Nephron (organoid): Measurements from ENCODE around the gene CACNG8.

Experiments used
- H3K27ac Mint-ChIP-seq, 3 experiments: 2 replicates each; pipeline ENCODE4 v1.8.0; 2020; ENCODE audit warnings: mixed read lengths in 3 of 3, mild to moderate bottlenecking in 2 of 3, moderate library complexity in 1 of 3
- H3K27me3 Mint-ChIP-seq: 2 replicates; pipeline ENCODE4 v1.8.0; 2021; ENCODE audit warnings: low read depth, mild to moderate bottlenecking, moderate library complexity, mixed read lengths
- H3K36me3 Mint-ChIP-seq: 2 replicates; pipeline ENCODE4 v1.8.0; 2020; ENCODE audit warnings: low read depth, mixed read lengths
- H3K4me1 Mint-ChIP-seq: 2 replicates; pipeline ENCODE4 v1.8.0; 2020; ENCODE audit warnings: mixed read lengths
- H3K4me3 Mint-ChIP-seq, 3 experiments: 2 replicates each; pipeline ENCODE4 v1.8.0; 2020; ENCODE audit warnings: mild to moderate bottlenecking in 3 of 3, mixed read lengths in 3 of 3, moderate library complexity in 2 of 3
- H3K9me3 Mint-ChIP-seq: 2 replicates; pipeline ENCODE4 v1.8.0; 2020; ENCODE audit warnings: mixed read lengths
- CTCF ChIP-seq, 3 experiments: fragments of 200-600 bp; sonication (generic); IDR thresholded peaks; one replicate each; pipeline ENCODE4 v1.5.0; 2021; ENCODE audit warnings: antibody characterized with exemption in 3 of 3; ENCODE audit not compliant: unreplicated experiment in 3 of 3

The CACNG8 gene

GRCh38 chr19:54001496-54001895 lies 38.8 kb downstream of the CACNG8 start:
- no peaks in the 10 kb centered on the region for H3K4me1 Mint-ChIP-seq
- no peaks in the 10 kb centered on the region for H3K9me3 Mint-ChIP-seq
- TF ChIP-seq CTCF (IDR thresholded peaks at IDR 0.05; ENCODE audit: unreplicated experiment in 3 of 3): no peak
- no peaks in the 10 kb centered on the region for H3K36me3 Mint-ChIP-seq
- no peak overlapping the region for H3K27ac Mint-ChIP-seq
- no peak overlapping the region for H3K4me3 Mint-ChIP-seq
- peaks cover 22% of the 10 kb centered on the region for H3K27me3 Mint-ChIP-seq

- Mint-ChIP-seq H3K4me1 (no peaks in the 10 kb centered on the region), H3K4me3 (no peak overlapping the region), H3K27ac (no peak overlapping the region), H3K9me3 (no peaks in the 10 kb centered on the region), H3K27me3 (peaks cover 17% of the 10 kb centered on the region), H3K36me3 (no peaks in the 10 kb centered on the region)
- no peak for TF ChIP-seq CTCF (IDR thresholded peaks at IDR 0.05; ENCODE audit: unreplicated experiment in 3 of 3)
Measured at GRCh38 chr19:54002495-54003315, 40.0 kb downstream of the CACNG8 start.

GRCh38 chr19:54009440-54009839 lies 46.7 kb downstream of the CACNG8 start:
- Mint-ChIP-seq H3K27ac (no peak overlapping the region), H3K27me3 (peaks cover 23% of the 10 kb centered on the region), H3K4me1 (no peaks in the 10 kb centered on the region), H3K36me3 (no peaks in the 10 kb centered on the region), H3K4me3 (no peak overlapping the region), H3K9me3 (no peaks in the 10 kb centered on the region)
- no peak for TF ChIP-seq CTCF (IDR thresholded peaks at IDR 0.05; ENCODE audit: unreplicated experiment in 3 of 3)

- Mint-ChIP-seq H3K27me3 (peaks cover 28% of the 10 kb centered on the region), H3K36me3 (no peaks in the 10 kb centered on the region), H3K4me3 (no peak overlapping the region), H3K4me1 (no peaks in the 10 kb centered on the region), H3K27ac (no peak overlapping the region), H3K9me3 (no peaks in the 10 kb centered on the region)
- no peak for TF ChIP-seq CTCF (IDR thresholded peaks at IDR 0.05; ENCODE audit: unreplicated experiment in 3 of 3)
Measured at GRCh38 chr19:54010474-54010873, 47.7 kb downstream of the CACNG8 start.

- Mint-ChIP-seq H3K9me3 (no peaks in the 10 kb centered on the region), H3K4me3 (no peak overlapping the region), H3K4me1 (no peaks in the 10 kb centered on the region), H3K27ac (no peak overlapping the region), H3K36me3 (no peaks in the 10 kb centered on the region), H3K27me3 (peaks cover 34% of the 10 kb centered on the region)
- no peak for TF ChIP-seq CTCF (IDR thresholded peaks at IDR 0.05; ENCODE audit: unreplicated experiment in 3 of 3)
Measured at GRCh38 chr19:54011507-54012211, 48.9 kb downstream of the CACNG8 start.
